ENCODE measurements around the gene RGL4.
"Not testable (repeated sequence)": the region's sequence is repeated elsewhere in the genome, so short reads cannot be mapped to it uniquely, and the experiment has no call there.

Gene RGL4, protein sequence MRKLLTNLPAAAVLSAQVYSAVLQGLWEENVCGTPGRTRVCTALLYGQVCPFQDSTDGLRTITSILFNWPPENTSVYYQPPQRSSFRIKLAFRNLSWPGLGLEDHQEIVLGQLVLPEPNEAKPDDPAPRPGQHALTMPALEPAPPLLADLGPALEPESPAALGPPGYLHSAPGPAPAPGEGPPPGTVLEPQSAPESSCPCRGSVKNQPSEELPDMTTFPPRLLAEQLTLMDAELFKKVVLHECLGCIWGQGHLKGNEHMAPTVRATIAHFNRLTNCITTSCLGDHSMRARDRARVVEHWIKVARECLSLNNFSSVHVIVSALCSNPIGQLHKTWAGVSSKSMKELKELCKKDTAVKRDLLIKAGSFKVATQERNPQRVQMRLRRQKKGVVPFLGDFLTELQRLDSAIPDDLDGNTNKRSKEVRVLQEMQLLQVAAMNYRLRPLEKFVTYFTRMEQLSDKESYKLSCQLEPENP

DNA sequence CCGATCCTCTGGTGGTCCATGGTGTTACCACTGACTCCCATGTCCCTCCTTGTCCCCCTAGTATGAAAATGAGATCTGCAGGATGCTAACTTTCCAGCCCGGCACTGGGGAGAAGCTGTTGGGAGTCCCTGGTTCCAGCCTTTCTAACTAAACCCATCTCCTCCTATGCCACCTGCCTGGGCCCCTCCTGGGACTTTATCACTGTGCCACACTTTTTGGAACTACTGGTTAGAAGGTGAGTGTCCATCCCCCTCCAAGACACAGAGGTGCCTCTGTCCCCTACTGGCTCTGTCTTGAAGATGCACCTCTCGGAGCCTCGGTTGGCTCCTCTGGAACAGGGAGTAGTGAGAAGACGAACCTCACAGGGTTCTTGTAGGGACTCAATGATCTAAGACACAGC, at the start of gene RGL4:
Gene RGL4, plus strand, starts transcription at position 301 of the 400 bp plus-strand sequence. CDS start 1,018 bp downstream, outside the sequence.
- no peak for FAIRE-seq

DNA sequence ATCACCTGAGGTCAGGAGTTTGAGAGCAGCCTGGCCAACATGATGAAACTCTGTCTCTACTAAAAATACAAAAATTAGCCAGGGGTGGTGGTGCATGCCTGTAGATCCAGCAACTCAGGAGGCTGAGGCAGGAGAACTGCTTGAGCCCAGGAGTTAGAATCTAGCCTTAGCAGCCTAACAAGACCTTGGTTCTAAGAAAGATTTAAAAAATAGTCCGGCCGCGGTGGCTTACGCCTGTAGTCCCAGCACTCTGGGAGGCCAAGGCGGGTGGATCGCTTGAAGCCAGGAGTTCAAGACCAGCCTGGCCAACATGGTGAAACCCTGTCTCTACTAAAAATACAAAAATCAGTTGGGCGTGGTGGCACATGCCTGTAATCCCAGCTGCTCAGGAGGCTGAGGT, 44.3 kb upstream of the RGL4 start:
- not testable (repeated sequence) for FAIRE-seq

DNA sequence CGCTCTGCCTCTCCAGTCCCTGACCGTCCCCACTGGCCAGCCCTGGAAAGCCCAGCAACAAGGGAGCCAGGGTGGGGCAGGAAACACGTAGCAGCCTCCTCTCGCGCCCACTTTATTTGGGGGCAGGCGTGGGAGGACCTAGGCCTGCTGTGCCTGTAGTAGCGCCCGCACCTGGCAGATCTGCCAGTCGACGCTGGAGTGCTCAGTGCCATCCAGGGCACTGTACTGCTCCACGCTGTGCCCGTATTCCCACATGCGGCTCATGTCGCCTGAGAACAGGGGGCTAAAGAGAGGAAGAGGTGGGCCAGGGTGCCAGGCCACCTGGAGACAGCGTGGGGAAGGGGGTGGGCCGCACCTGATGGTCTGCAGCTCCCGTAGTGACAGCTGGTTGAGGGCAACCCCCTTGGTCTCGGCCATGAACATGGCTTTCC, 41.7 kb upstream of the RGL4 start:
- FAIRE-seq: no peak

DNA sequence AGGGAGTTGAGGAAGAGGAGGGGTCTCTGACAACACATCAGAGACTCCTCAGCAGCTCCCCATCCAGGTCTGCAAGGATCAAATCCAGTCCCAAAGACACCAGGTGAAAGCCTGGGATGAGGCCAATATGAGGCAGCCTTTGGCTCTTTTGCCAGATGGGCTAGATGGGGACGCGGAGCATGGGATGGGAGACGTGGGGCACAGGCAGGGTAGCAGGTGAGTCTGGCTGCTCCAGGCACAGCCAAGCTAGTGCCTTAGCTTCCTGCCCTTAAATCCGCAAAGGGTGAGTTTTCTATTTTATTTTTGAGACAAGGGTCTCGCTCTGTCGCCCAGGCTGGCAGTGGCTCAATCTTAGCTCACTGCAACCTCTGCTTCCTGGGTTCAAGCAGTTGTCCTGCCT, 39.1 kb upstream of the RGL4 start:
- no peak for FAIRE-seq

DNA sequence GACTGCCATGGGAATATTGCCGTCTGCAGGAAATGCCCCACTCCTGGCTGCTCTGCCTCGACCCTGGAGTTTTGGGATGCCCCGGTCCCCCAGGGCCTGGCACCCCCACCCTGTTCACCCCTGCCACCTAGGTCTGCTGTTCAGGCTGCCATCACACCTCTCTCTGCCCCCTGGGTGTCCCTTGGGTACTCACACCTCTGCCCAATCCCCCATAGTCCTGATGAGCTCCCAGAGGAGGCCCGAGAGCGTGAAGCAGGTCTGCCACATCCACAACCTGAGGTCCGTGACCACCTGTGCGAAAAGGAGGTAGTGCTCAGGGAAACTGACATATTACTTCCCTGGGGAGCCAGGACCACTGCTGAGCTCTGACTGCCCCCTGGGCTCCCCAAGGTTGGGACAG, 38.5 kb upstream of the RGL4 start:
- FAIRE-seq: no peak

DNA sequence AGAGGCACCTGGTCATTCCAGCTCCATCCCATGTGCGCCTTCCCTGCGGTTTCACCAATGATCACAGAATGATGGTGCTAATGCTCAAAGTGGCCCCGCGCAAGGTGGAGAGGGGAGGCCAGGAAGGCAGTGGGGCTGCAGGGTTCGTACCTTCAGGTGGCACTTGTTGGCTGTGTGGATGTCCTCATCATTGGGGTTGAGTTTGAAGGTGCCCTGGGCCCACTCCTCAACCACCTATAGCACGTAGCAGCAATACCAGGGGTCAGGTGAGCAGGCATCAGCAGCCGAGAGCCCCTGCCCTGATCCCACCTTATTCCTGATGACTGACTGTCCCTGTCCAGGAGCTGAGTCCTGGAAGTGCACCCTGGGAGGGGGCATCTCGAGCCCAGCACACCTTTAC, 38.1 kb upstream of the RGL4 start:
- no peak for FAIRE-seq

DNA sequence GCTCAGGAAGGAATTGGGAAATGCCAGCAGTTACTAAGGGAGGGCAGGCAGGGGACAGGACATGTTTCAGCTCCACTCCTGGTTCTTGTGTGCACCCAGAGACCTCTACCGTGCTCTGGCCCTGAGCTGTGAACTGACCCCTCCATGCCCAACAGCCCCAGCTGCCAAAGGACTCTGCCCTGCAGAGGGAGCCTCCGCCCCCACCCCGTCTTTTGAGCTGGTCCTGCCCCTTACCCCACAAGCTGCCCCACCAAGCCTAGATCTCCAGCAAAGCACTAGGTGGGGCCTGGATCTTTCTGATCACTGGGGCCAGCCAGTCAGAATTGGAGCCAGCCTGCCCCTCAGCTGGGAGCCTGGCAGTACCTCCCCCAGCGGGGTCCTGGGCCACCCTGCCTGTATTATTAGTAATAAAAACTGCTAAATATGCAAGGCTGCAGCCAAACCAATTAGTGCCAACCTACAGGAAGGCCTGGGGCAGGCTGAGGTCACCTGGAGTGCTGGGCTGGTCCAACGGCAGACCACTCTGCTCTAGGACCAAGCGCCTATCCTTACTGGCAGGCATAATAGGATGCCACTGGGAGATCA, 34.8 kb upstream of the RGL4 start:
- FAIRE-seq: no peak

DNA sequence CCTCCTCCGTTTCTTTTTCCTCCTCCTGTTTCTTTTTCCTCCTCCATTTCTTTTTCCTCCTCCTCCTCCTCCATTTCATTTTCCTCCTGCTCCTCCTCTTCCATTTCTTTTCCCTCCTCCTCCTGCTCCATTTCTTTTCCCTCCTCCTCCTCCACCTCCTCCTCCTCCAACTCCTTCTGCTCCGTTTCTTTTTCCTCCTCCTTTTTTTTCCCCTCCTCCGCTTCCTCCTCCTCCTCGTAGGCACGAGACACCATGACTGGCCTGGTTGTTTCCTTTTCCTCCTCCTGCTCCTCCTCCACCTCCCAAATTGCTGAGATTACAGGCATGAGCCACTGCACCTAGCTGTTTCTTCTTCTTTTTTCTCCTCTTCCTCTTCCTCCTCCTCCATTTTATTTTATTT, 33.1 kb upstream of the RGL4 start:
- no peak for FAIRE-seq

DNA sequence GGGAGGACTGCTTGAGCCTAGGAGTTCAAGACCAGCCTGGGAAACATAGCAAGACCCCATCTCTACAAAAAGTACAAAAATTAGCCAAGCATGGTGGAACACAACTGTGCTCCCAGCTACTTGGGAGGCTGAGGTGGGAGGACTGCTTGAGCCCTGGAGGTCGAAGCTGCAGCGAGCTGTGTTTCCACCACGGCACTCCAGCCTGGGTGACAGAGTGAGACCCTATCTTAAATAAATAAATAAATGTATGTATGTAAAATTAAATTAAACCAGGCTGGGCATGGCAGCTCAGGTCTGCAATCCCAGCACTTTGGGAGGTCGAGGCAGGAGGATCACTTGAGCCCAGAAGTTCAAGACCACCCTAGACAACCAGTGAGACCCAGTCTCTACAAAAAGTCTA, 30.4 kb upstream of the RGL4 start:
- FAIRE-seq: not testable (repeated sequence)

DNA sequence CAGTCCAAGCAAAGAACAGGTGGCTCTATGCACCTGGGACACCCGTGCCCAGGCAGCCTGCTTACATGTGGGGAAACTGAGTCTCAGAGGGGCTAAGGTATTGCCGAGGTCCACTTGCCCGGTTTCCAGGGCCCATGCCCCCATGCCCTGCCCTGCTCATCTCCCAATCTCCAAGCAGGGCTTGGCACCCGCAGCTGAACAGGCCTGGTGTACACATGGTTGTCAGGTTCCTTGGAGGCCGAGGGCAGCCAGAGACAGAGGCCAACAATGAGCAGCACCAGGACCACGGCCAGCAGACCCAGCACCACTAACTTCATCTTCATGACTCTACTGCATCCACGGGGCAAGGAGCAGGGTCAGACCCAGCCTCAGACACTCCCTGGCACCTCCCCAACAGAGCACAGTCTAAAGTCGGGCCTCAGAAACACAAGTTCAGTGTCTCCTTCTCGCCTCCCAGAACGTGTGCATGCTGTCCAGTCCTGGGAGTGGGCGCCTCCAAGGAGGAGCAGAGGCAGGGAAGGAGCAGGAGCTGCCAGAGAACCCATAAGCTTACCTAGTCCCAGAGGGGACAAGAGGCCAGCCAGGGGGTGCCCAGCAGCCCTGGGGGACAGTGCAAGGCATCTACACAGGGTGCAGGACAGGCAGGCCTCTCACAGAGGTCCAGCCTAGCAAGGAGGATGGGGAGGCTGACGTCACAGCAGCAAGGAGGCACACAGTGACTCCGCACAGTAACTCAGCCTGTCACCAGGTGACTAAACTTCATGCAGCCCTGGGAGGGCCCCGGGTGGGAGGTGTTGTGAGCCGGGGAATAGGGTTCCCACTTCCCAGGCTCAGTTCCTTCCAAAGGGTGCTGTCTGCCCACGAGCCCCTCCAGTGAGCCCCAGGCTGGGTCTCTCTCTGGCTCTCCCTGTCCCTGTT, 20.2 kb upstream of the RGL4 start:
- no peak for FAIRE-seq

DNA sequence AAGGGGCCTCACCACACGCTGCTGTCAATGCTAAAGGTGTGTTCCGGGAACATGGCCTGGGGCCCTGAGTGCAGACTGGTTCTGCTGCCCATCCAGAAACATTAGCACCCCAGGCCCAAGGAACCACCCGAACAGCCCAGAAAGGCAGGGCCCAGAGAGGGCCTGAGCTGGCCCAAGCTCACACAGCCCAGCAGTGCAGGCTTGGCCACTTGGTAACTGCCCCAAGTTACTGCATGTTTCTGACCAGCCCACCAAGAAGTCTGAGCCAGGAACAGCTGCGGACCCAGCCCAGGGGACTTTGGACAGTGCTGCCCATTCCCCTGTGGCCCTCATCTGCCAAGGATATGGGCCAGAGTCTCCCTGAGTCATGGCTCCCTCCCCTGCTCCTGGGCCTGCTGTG, 19.4 kb upstream of the RGL4 start:
- FAIRE-seq: not testable (repeated sequence)

DNA sequence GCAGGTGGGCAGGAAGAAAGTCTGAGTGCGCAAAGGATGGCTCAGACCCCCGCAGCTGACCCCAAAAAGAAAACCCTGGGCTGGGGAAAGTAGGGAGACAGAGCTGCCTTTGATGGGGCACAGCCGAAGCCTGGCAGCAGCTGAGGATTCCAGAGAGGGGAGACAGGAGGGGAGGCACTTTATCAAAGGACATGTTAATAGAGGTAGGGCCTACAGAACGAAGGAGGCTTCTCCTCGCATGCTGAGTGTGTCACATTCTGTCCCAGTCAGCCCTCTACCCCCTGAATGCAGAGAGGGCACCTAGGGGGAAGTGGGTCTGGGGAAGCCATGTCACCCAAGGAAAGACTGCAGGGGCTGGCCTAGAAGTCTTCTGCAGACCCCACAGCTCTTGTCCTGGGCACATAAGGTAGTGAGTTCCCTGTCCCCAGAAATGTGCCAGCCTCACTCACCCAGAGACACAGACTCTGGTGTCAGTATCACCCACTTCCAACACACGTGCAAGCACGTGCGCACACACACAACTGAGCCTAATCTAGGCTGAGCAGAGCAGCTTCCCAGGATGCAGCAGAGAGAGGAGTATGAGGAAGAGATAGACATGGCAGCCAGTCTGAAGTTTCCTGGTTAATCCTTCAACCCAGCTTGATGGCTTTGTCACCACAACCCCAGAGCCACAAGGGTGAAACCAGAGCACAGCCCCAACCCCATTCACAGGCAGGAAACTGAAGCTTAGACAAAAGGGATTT, 18.3 kb upstream of the RGL4 start:
- not testable (repeated sequence) for FAIRE-seq

DNA sequence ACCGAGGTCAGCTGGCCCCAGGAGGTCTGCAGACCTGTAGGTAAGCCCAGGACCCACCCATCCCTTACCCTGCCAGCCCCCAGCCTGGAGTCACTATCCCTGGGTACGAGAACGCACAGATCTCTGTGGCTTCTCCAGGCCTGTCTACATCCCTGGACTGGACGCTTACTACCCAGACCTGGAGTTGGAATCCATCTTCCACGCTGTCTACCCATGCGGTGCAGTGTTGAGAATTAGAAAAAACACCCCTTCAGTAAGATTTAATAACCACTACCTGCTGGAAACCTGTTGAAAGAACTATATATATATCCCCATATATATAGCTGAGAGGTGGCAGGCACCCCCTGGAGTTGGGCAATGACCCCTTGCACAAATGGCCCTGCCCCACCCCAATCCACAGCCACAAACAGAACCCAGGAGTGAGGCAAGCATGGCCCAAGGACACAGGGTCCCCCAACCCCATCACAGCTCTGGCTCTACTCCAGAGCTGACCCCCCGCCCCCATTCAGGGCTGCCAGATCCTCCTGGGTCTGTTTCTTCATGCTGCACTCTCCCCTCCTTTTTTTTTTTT, 17.7 kb upstream of the RGL4 start:
- FAIRE-seq: no peak

DNA sequence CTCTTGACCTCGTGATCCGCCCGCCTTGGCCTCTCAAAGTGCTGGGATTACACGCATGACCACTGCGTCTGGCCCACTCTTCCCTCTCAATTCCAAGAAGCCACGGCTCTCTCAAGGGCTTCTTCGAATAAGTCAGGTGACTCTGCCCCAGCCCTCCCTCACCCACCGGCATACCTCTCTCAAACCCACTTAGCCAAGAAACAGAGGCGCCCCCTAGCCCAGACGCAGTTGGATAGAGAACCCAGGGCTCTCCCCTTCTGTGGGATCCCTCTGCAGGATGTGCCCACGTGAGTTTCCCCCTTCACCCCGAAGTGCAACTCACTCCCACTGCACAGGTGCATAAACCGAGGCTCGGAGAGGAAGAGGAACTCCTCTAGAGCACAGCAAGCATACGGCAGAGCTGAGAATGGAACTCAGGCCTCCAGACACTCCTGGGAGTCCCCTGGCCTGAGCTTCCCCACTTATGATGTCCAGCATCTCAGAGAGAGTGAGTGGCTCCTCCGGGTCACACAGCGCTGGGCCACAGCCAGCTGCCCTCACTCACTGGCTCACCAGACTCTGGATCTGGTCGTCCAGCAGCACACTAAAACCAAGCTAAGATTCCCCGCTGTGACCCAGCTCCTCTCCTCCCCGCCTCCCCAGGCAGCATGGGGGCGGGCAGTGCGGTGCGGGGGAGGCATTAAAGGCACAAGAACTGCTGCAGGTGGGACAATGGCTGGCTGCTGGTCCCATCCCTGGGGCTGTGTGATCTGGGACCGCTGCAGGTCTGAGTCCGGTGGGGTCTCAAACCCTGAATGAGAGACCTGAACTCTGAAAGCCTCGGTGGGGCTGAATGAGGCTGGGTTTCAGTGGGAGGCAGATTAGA, 16.8 kb upstream of the RGL4 start:
- FAIRE-seq: no peak

DNA sequence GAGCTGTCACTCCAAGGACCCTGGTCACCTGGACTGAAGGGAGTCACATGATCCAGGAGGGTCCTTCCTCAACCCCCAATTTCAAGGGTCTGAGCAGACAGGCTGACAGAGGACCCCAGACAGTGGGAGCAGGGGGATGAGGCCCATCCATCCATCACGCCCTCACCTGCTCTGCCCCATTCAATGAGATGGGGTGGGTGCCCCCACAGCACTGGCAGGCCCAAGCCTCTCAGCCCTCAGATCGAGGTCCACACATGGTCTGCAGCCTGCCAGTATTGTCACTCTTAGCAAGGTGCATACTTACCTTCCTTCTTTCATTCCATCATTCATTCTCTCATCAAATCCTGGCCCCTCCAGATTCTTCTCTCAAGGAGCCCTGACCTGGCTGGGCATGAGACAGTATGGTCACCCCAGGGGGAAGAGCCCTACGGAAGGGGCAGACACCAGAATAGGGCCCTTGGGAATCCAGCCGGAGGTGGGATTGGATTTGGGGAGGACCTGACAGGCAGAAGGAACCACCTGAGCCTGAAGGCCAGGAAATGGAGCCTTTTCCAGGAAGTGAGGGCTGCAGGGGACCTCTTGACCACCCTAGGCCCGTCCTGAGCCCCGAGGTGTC, 15.8 kb upstream of the RGL4 start:
- not testable (repeated sequence) for FAIRE-seq

DNA sequence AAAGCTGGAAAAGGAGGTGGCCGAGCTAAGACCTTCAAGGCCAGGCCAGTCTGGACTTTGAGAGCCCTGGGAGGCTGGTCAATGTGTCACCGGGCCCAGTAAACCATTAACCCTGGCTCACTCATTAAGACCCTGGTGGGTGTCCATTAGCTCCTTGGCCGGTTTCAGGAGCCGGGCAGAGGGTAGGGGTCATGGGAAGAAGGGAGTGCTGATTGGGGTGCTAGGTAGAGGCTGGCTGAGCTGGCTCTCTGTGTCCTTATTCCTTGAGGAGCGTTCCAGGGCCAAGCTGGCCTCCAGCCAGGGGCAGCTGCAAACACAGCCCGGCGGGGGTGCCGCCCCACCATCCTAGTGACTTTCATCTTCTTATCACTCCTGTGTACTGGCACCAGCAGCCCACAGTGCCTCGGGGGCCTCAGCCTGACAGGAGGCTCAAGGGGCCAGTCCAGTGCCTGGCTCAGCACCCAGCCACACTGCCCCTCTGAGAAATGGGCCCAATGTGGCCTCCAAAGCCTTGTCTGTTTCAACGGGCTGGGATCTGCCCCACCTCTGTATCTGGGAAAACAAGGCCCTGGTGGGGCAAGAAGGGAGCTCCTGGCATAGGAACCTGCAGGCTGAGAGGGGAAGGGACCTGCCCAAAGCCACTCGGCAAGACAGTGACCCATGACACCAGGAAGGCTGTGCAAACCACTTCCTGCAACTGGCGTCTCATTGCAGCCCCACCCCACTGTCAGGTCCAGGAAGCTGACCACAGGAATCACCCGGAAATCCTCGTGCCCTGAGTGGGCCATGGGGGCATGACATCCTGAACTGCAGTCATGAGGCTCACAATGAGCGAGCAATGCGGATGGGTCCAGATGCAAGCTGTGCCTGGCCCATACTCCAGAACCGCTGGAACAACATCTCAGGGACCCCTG, 15.1 kb upstream of the RGL4 start:
- FAIRE-seq: no peak

DNA sequence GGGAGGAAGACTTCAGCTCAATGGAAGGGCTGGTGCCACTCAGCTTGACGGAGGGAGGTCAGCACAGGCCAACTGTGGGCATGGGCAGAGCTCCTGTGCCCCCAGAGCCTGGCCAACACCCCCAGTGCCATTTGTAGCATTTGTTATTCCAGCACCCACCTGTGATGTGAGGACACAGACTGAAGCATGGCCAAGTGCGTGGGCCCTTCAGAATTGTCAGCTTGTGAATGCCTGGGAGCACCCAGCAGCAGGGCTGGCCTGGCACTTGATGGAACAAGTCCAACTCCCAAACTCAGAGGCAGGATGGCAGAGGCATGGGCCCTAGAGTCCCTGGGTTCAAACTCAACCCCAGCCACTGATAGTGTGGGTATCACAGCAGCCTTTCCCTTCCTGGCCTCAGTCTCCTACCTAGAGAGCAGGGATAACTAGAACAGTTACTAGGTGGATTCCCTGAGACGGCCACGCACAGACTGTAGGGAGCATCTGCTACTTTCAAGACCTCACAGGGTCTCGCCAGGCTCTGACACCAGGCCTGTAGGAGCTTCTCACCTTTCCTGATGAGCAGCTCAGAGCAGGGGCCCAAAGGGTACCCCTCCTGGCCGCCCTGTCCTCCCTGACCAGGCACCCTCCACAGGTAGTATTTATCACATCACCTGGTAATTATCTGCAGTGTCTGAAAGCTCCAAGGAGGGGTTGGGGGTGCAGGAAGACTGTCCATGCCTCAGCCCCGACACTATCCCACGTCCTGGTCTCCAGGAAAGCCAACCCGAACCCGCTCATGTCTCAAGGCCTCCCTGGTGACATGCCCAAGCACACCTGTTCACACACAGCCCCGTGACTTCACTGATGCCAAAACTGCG, 13.7 kb upstream of the RGL4 start:
- not testable (repeated sequence) for FAIRE-seq

DNA sequence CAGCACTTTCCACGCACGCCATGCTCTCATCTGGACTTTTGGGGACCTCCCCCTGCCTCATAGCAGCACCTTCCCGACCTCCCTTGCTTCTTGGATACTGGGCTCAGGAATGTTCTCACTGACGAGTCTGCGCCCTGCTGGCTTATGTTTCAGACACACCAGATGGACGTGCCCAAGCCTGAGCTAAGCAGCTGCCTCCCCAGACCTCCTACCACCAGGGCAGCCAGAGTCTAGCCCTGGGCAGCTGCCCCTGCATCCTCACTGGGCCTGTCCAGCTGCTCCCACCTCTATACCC, 13.2 kb upstream of the RGL4 start:
- FAIRE-seq: no peak

DNA sequence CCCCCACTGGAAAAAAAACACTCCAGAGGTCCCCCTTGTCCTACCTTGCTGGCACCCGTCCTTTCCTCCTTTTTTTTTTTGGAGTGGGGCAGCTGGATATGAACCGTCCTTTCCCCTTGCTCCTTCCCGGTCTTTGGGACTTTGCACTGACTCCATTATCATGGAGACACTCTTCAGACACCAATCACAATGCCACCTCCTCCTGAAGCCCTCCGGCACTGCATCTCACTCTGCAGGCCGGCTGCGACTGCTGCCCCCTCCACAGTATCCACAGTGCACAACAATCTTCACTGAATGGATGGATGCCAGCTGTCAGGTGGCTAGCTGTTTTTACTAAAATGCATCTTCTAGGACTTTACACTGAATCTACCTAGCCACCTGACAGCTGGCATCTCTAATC, 12.7 kb upstream of the RGL4 start:
- no peak for FAIRE-seq
